ENCODE results near the gene CDK14. TPM values are rescaled to one million over a fixed set of nuclear protein-coding genes. Genes with fewer than 3 reads are reported as not detected.

Gene CDK14
- polyA plus RNA-seq, 3 donors: 1.7 to 2.5 (median 2.1) TPM

GRCh38 chr7:91041901-91042484, 445.9 kb downstream of the CDK14 start:
- H3K4me2 ChIP-seq (replicated peaks; ENCODE audit: extremely low read depth, low read length, poor library complexity, severe bottlenecking): no peak overlapping the region
- H3K27me3 ChIP-seq (ENCODE audit: control insufficient read depth in 2 of 2, insufficient read depth in 2 of 2, low read length in 2 of 2): no peaks in the 10 kb centered on the region
- H3K9me3 ChIP-seq (replicated peaks in 1 of 2; ENCODE audit: control insufficient read depth in 1 of 2, insufficient read depth in 1 of 2, low read length in 2 of 2): no peaks in the 10 kb centered on the region
- no peak overlapping the region for H3K27ac ChIP-seq (ENCODE audit: low read depth in 1 of 2, low read length in 2 of 2)
- H3K4me3 Mint-ChIP-seq: no peak overlapping the region
- H3K4me1 ChIP-seq (ENCODE audit: control insufficient read depth in 1 of 2, insufficient read depth in 2 of 2, low read length in 2 of 2): no peaks in the 10 kb centered on the region
- H3K9ac ChIP-seq (ENCODE audit: insufficient read depth, low read length, poor library complexity, severe bottlenecking): no peak overlapping the region
- H3K27ac Mint-ChIP-seq: peak overlapping the region in 1 of 7 donors; percentile 0
- no peaks in the 10 kb centered on the region for H3K79me2 ChIP-seq (ENCODE audit: insufficient read depth, low read length)
- H4K20me1 ChIP-seq (ENCODE audit: insufficient read depth, low read length): no peaks in the 10 kb centered on the region
- 94% methylated on average over 2 of the region's 8 CpGs for WGBS (ENCODE audit: insufficient coverage)
- TF ChIP-seq, protein P1, sequence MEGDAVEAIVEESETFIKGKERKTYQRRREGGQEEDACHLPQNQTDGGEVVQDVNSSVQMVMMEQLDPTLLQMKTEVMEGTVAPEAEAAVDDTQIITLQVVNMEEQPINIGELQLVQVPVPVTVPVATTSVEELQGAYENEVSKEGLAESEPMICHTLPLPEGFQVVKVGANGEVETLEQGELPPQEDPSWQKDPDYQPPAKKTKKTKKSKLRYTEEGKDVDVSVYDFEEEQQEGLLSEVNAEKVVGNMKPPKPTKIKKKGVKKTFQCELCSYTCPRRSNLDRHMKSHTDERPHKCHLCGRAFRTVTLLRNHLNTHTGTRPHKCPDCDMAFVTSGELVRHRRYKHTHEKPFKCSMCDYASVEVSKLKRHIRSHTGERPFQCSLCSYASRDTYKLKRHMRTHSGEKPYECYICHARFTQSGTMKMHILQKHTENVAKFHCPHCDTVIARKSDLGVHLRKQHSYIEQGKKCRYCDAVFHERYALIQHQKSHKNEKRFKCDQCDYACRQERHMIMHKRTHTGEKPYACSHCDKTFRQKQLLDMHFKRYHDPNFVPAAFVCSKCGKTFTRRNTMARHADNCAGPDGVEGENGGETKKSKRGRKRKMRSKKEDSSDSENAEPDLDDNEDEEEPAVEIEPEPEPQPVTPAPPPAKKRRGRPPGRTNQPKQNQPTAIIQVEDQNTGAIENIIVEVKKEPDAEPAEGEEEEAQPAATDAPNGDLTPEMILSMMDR (IDR thresholded peaks at IDR 0.05): no peak
- no peaks in the 10 kb centered on the region for H3K36me3 ChIP-seq (replicated peaks in 1 of 2; ENCODE audit: control insufficient read depth in 1 of 2, insufficient read depth in 2 of 2, low read length in 2 of 2)
- peaks cover 0 to 2% of the 10 kb centered on the region in 2 donors for H3K36me3 Mint-ChIP-seq
- H3K9me3 Mint-ChIP-seq: no peaks in the 10 kb centered on the region
- H3K4me1 Mint-ChIP-seq: no peaks in the 10 kb centered on the region
- no peak for DNase-seq
- H3K4me3 ChIP-seq (replicated peaks in 1 of 3; ENCODE audit: low read depth in 2 of 3, low read length in 3 of 3): no peak overlapping the region
- intact Hi-C loops (cut with micrococcal nuclease): no loop called here
- H3K27me3 Mint-ChIP-seq (ENCODE audit: low read depth in 3 of 3): no peaks in the 10 kb centered on the region
- no peak overlapping the region for H2AFZ ChIP-seq (ENCODE audit: insufficient read depth, low read depth, low read length, poor library complexity, severe bottlenecking)

GRCh38 chr7:91043186-91043585, 447.1 kb downstream of the CDK14 start:
- no peak overlapping the region for H3K27ac Mint-ChIP-seq
- TF ChIP-seq, protein P1 (IDR thresholded peaks at IDR 0.05): no peak
- H3K4me1 Mint-ChIP-seq: no peaks in the 10 kb centered on the region
- Histone ChIP-seq H3K27me3 (ENCODE audit: control insufficient read depth in 2 of 2, insufficient read depth in 2 of 2, low read length in 2 of 2) (no peaks in the 10 kb centered on the region), H4K20me1 (ENCODE audit: insufficient read depth, low read length) (no peaks in the 10 kb centered on the region), H3K9ac (ENCODE audit: insufficient read depth, low read length, poor library complexity, severe bottlenecking) (no peak overlapping the region), H3K4me3 (replicated peaks in 1 of 3; ENCODE audit: low read depth in 2 of 3, low read length in 3 of 3) (no peak overlapping the region), H3K9me3 (replicated peaks in 1 of 2; ENCODE audit: control insufficient read depth in 1 of 2, insufficient read depth in 1 of 2, low read length in 2 of 2) (no peaks in the 10 kb centered on the region), H3K36me3 (replicated peaks in 1 of 2; ENCODE audit: control insufficient read depth in 1 of 2, insufficient read depth in 2 of 2, low read length in 2 of 2) (no peaks in the 10 kb centered on the region), H2AFZ (ENCODE audit: insufficient read depth, low read depth, low read length, poor library complexity, severe bottlenecking) (no peak overlapping the region), H3K27ac (ENCODE audit: low read depth in 1 of 2, low read length in 2 of 2) (no peak overlapping the region), H3K4me1 (ENCODE audit: control insufficient read depth in 1 of 2, insufficient read depth in 2 of 2, low read length in 2 of 2) (no peaks in the 10 kb centered on the region), H3K4me2 (replicated peaks; ENCODE audit: extremely low read depth, low read length, poor library complexity, severe bottlenecking) (no peak overlapping the region), H3K79me2 (ENCODE audit: insufficient read depth, low read length) (no peaks in the 10 kb centered on the region)
- H3K27me3 Mint-ChIP-seq (ENCODE audit: low read depth in 3 of 3): no peaks in the 10 kb centered on the region
- DNase-seq: no peak
- H3K9me3 Mint-ChIP-seq: no peaks in the 10 kb centered on the region
- no peak overlapping the region for H3K4me3 Mint-ChIP-seq
- peaks cover 0 to 2% of the 10 kb centered on the region in 2 donors for H3K36me3 Mint-ChIP-seq
- no CpG with 5 or more reads among the region's 1 CpG for WGBS (ENCODE audit: insufficient coverage)
- intact Hi-C loops (cut with micrococcal nuclease): no loop called here
